GM12872 (cell line): ENCODE measurements around the gene MT4.

Experiments
- CTCF ChIP-seq: IDR thresholded peaks from 3 replicates; pipeline ENCODE4 v1.5.1; 2011; ENCODE audit warnings: low read depth, mild to moderate bottlenecking, low read length, moderate library complexity; ENCODE audit not compliant: insufficient read depth

MT4 gene

GRCh38 chr16:56606476-56607108 is 41.7 kb downstream of the MT4 start:
- TF ChIP-seq CTCF: no peak

DNA sequence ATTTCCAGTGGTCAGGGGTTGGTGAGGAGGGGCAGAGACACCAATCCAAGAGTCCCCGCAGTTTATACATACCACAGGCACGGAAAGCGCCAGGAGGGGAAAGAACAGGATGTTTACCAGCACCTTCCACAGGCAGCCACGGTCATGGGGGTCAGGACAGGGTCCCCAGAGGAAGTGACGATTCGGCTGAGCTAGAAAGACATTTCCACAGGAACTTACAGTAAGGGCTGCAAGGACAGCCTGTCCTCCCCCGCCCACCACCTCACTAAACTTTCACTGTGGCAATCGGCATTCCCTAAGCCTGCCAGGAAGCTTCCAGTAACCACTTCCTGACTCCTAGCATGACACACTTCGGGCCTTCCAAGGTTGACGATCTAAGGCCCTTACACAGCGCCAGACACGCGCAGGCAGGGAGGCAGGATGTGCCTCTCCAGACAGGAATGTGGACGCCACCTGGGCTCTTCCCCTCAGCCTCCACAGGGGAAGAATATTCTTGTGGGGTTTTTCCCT is 42.3 kb downstream of the MT4 start:
- no peak for TF ChIP-seq CTCF

- no peak for TF ChIP-seq CTCF
Observed at GRCh38 chr16:56607675-56608042, 42.8 kb downstream of the MT4 start.

GRCh38 chr16:56608043-56608875 is 43.4 kb downstream of the MT4 start, which contains the start of gene MT2A:
Gene MT2A, plus strand, starts transcription at chr16:56608584. Its CDS starts 72 bp downstream, at chr16:56608656.
- TF ChIP-seq CTCF: no peak

DNA sequence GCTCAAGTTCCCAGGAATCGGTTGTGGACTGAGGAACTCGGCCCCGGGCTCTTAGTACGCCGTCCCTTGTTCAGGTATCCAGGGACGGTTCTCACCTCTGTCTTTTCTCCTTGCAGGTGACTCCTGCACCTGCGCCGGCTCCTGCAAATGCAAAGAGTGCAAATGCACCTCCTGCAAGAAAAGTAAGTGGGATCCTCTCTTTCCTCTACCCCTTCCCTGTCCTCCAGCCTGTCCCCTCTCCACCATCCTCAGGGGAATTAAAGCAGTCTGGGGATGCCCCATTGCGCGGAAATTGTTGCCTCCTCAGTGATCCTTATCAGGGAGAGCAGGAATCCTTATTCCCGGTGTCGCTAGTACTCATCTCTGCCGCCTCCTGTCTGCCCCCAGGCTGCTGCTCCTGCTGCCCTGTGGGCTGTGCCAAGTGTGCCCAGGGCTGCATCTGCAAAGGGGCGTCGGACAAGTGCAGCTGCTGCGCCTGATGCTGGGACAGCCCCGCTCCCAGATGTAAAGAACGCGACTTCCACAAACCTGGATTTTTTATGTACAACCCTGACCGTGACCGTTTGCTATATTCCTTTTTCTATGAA is 44.1 kb downstream of the MT4 start:
- TF ChIP-seq CTCF: 0 out of 3 replicates have a peak, but pooled peaks have one; percentile 3

DNA sequence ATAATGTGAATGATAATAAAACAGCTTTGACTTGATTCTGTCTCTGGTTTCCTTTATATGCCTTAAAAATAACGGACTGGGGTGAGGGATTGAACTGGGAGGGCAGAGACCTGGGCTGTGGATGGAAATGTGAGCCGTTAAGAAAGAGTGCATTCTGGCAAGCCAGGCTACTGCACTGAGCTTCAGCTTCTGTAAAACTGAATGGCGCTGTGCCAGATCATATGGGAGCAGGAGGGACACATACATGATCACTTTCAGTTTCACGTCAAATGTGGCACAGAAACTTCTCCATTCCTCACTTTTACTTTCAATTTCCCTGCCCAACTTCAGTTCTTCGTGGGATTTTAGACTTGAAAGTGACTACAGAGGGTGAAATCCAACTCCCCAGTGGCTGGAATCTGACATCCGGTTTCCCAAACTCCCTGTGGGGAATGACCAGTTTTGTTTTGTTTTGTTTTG is 44.6 kb downstream of the MT4 start:
- TF ChIP-seq CTCF: no peak

- TF ChIP-seq CTCF: no peak
Observed at GRCh38 chr16:56610017-56610608, 45.2 kb downstream of the MT4 start.
